ENCODE data around the gene CDK12. TPM values are rescaled to one million over a fixed set of nuclear protein-coding genes. Genes with fewer than 3 reads are reported as not detected.
A peak's percentile ranks its signal among the peaks of the same experiment; 100 is the strongest.

The CDK12 gene
- total RNA-seq, 2 donors from 2014 or later = 63.7 to 81.9 TPM

DNA sequence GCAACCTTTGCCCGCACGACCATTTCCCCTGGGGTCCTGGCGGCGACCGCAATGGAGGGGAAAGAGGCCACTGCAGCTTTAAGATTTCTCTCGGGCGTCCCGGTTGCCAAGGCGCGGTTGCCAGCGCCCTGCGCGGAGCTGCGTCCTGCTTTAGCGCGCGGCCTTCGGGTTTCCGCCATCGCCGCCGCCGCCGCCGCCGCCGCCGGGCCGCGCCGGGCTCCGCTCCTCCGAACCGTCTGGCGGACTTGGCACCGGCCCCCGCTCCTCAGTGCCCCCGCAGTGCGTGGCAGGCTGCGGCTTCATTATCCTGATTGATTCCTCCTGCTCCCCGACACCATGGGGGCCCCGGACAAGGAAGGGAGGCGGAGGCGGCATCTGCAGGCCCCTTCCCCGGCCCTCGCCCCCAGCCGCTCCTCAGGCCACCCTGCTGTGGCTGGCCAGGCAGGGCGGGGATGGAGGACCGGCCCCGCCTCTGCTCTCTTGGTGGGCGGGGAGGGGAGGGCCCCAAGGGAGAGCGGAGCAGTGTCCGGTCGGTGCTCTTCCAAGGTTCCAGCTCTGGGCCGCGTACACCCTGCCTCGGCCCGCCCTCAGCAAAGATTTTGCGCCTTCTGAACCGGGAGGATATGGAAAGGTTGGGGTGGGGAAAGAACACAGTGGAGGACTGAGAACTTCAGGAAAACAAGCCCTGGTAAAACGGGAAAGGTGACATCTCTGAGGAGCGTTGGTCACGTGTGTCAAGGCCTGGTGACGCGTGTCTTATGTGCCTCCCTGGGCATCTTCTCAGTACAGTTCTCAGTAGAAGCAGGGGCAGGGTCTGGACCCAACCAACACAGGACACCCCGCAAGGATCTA lies 112.4 kb downstream of the CDK12 start:
- peak overlapping the region; percentile 52 for H3K4me3 Mint-ChIP-seq
- no peaks in the 10 kb centered on the region for H3K27me3 Mint-ChIP-seq
- peaks cover 8% of the 10 kb centered on the region for H3K9me3 Mint-ChIP-seq
- peaks cover 30% of the 10 kb centered on the region for H3K36me3 Mint-ChIP-seq (ENCODE audit: low read depth)
- H3K27ac Mint-ChIP-seq = no peak overlapping the region
- peak; percentile 69 for ATAC-seq (replicated peaks)
- H3K4me1 Mint-ChIP-seq = no peaks in the 10 kb centered on the region

GRCh38 chr17:39576187-39576586 lies 114.9 kb downstream of the CDK12 start:
- Mint-ChIP-seq H3K4me3 (no peak overlapping the region), H3K27ac (no peak overlapping the region), H3K27me3 (no peaks in the 10 kb centered on the region), H3K9me3 (peaks cover 6% of the 10 kb centered on the region), H3K4me1 (no peaks in the 10 kb centered on the region), H3K36me3 (ENCODE audit: low read depth) (peaks cover 7% of the 10 kb centered on the region)
- no peak for ATAC-seq (replicated peaks)

DNA sequence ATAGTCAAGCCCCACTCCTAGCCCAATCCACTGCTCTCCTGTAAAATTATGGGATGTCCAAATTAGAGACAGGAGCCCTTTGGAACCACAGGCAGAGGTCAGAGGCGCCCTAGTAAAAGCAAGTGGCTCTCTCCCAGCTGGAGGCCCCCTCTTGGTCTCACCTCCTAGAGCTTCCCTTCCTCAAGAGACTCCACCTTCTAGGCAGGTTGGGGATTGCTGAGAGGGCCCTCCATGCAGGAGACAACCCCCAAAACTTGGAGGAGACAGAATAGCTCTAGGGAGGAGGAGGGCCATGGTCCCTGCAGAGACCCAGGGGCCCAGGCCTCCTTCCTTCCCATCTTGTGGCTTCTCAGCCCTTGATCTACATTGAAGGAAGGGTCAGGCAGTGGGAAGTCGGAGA lies 117.0 kb downstream of the CDK12 start:
- Mint-ChIP-seq H3K4me1 (no peaks in the 10 kb centered on the region), H3K4me3 (no peak overlapping the region), H3K27me3 (no peaks in the 10 kb centered on the region), H3K36me3 (ENCODE audit: low read depth) (no peaks in the 10 kb centered on the region), H3K9me3 (no peaks in the 10 kb centered on the region), H3K27ac (no peak overlapping the region)
- no peak for ATAC-seq (replicated peaks)

- ATAC-seq (replicated peaks) = no peak
- Mint-ChIP-seq H3K27me3 (no peaks in the 10 kb centered on the region), H3K27ac (no peak overlapping the region), H3K4me1 (no peaks in the 10 kb centered on the region), H3K36me3 (ENCODE audit: low read depth) (no peaks in the 10 kb centered on the region), H3K4me3 (no peak overlapping the region), H3K9me3 (no peaks in the 10 kb centered on the region)
Observed at GRCh38 chr17:39579318-39580081, 118.2 kb downstream of the CDK12 start.

- ATAC-seq (replicated peaks) = no peak
- Mint-ChIP-seq H3K4me1 (no peaks in the 10 kb centered on the region), H3K4me3 (no peak overlapping the region), H3K27ac (no peak overlapping the region), H3K36me3 (ENCODE audit: low read depth) (no peaks in the 10 kb centered on the region), H3K27me3 (no peaks in the 10 kb centered on the region), H3K9me3 (no peaks in the 10 kb centered on the region)
Observed at GRCh38 chr17:39580082-39580468, 118.8 kb downstream of the CDK12 start.

DNA sequence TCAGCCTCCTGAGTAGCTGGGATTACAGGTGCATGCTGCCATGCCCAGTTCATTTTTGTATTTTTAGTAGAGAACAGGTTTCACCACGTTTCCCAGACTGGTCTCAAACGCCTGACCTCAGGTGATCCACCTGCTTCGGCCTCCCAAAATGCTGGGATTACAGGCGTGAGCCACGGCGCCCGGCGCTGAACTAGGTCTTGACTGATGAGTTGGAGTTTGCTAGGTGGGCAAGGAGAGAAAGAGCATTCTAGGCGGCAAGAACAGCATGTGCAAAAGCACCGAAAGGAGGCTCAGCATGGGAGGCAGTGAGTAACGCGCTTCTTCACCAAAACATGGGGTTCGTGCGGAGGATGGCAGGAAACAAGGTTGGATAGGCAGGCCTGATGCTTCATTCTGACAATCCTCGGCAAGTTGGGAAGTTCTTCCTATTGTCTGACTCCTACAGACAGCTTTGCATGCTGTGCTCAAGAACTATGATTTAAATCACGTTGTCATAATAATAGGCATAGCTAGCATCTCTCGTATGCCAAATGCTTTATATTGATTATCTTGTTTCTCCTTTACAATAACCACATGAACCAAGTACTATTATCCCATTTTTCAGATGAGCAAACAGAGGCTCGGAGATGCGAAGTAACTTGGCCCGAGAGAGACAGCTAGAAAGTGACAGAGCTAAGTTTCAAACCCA lies 119.9 kb downstream of the CDK12 start:
- Mint-ChIP-seq H3K27ac (no peak overlapping the region), H3K4me3 (no peak overlapping the region), H3K27me3 (no peaks in the 10 kb centered on the region), H3K9me3 (no peaks in the 10 kb centered on the region), H3K4me1 (no peaks in the 10 kb centered on the region), H3K36me3 (ENCODE audit: low read depth) (no peaks in the 10 kb centered on the region)
- ATAC-seq (replicated peaks) = no peak

DNA sequence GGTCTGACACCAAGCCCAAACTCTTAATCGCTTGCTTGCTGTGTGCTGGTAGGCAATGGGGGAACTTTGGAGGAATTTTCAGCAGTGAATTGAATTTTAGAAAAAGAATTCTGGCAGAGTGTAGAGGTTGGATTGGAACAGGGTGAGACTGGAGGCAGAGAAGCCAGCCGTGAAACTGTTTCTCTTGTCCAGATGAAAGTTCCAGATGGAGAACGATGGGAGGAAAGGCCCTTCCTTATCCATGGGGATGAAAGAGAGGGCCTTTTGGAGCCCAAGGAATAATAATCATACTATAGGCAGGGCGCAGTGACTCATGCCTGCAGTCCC lies 120.4 kb downstream of the CDK12 start:
- ATAC-seq (replicated peaks) = no peak
- Mint-ChIP-seq H3K4me1 (no peaks in the 10 kb centered on the region), H3K36me3 (ENCODE audit: low read depth) (no peaks in the 10 kb centered on the region), H3K27ac (no peak overlapping the region), H3K9me3 (no peaks in the 10 kb centered on the region), H3K4me3 (no peak overlapping the region), H3K27me3 (no peaks in the 10 kb centered on the region)

- Mint-ChIP-seq H3K36me3 (ENCODE audit: low read depth) (no peaks in the 10 kb centered on the region), H3K9me3 (no peaks in the 10 kb centered on the region), H3K27me3 (no peaks in the 10 kb centered on the region), H3K4me3 (no peak overlapping the region), H3K27ac (no peak overlapping the region), H3K4me1 (no peaks in the 10 kb centered on the region)
- ATAC-seq (replicated peaks) = no peak
Observed at GRCh38 chr17:39582658-39583057, 121.4 kb downstream of the CDK12 start.

Other genes with a start within 250 kb of the CDK12 start
- not detected for gene STAC2, start 235.5 kb upstream of the CDK12 start, total RNA-seq
- gene FBXL20, start 59.9 kb upstream of the CDK12 start, total RNA-seq = 10 to 100 TPM; 20.2 to 20.7 TPM
- 10 to 100 TPM; 50.4 to 69.0 TPM for gene MED1, start 10.2 kb upstream of the CDK12 start, total RNA-seq
- not detected for gene NEUROD2, start 146.4 kb downstream of the CDK12 start, total RNA-seq
- gene PPP1R1B, start 165.5 kb downstream of the CDK12 start, total RNA-seq = not detected
- gene STARD3, start 175.7 kb downstream of the CDK12 start, total RNA-seq = 10 to 100 TPM; 59.8 to 76.0 TPM
- gene TCAP, start 203.9 kb downstream of the CDK12 start, total RNA-seq = 1 to 10 TPM; 2.0 to 2.5 TPM
- gene PNMT, start 207.0 kb downstream of the CDK12 start, total RNA-seq = not detected
- 10 to 100 TPM in 1 of 2 donors, 1 to 10 TPM in 1; 5.9 to 14.8 TPM for gene PGAP3, start 226.6 kb downstream of the CDK12 start, total RNA-seq
- 1 to 10 TPM; 3.4 to 5.9 TPM for gene ERBB2, start 238.6 kb downstream of the CDK12 start, total RNA-seq